NT2/D1 (cell line): ENCODE measurements around the gene TRIM59.

Experiments used
- SUZ12 ChIP-seq: IDR thresholded peaks from 2 replicates; pipeline ENCODE4 v1.6.1; 2011; ENCODE audit not compliant: insufficient read length, insufficient read depth; ENCODE audit errors: extremely low read depth
- ZNF274 ChIP-seq: IDR thresholded peaks from 2 replicates; pipeline ENCODE4 v1.6.1; 2011; ENCODE audit warnings: mild to moderate bottlenecking, low read depth, low read length

GRCh38 chr3:160471892-160472291 lies 22.3 kb upstream of the TRIM59 start:
- TF ChIP-seq SUZ12 (no peak), ZNF274 (no peak)
